Stimulated activated naive B cell treated with anti-CD40 and anti-IgM and Interleukin-4, amounts not matched to agents 10 μg/mL and 1 μg/mL and 100 μg/mL, for 72 hours (primary cell): ENCODE data around the gene DENND1A.

Experiments used
- ATAC-seq, 2 donors: fragments of 150-1000 bp; cut with Tn5 transposase; replicated peaks; 2 replicates each; pipeline ENCODE4 v1.10.0; 2021; ENCODE audit warnings: moderate library complexity in 1 of 2
- DNase-seq: peaks from one replicate; pipeline ENCODE4 v3.0.0; 2021
- H3K27ac Mint-ChIP-seq: one replicate; pipeline ENCODE4 v1.8.0; 2022; ENCODE audit warnings: mild to moderate bottlenecking, mixed read lengths
- H3K27me3 Mint-ChIP-seq, 2 donors: one replicate each; pipeline ENCODE4 v1.8.0; 2022; ENCODE audit warnings: mixed read lengths in 2 of 2
- H3K36me3 Mint-ChIP-seq, 2 donors: one replicate each; pipeline ENCODE4 v1.8.0; 2022; ENCODE audit warnings: mixed read lengths in 2 of 2, mild to moderate bottlenecking in 1 of 2
- H3K4me1 Mint-ChIP-seq, 2 donors: one replicate each; pipeline ENCODE4 v1.8.0; 2022; ENCODE audit warnings: mixed read lengths in 2 of 2, mild to moderate bottlenecking in 1 of 2
- H3K4me3 Mint-ChIP-seq, 2 donors: one replicate each; pipeline ENCODE4 v1.8.0; 2022; ENCODE audit warnings: mild to moderate bottlenecking in 2 of 2, mixed read lengths in 2 of 2, moderate library complexity in 1 of 2
- H3K9me3 Mint-ChIP-seq, 2 donors: one replicate each; pipeline ENCODE4 v1.8.0; 2022; ENCODE audit warnings: mixed read lengths in 2 of 2, mild to moderate bottlenecking in 1 of 2

The DENND1A gene

DNA sequence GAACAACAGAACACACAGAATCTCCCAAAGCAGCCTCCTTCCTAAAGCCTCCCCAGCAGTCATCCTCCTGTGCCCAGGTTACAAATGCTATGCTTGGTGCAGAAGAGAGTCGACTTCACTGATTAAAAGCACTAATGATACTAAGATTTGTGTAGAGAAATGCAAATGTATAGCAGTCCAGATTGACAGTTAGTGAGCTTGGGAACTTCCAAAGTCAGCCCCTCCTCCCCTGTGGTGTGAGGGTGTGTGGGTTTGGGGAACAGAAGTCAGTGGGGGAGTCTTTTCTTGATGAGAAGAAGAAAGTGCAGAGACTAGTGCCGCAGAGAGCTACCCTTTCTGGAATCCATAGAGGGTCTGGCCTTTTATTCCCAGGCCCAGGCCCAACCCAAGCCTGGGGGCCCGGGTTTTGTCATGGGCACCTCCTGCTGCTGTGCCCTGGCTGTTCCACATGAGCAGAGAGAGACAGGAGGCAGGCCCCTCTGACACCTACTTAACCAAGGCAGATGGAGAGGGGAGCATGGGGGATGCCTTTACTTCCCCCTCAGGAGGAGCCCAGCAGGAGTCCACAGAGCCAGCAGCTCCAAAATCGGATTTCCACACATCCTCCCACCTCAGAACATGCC is 173.3 kb downstream of the DENND1A start:
- Mint-ChIP-seq H3K4me1 (peaks cover 8 to 24% of the 10 kb centered on the region in 2 donors), H3K36me3 (peaks cover 11 to 17% of the 10 kb centered on the region in 2 donors), H3K27me3 (no peaks in the 10 kb centered on the region), H3K9me3 (no peaks in the 10 kb centered on the region), H3K4me3 (no peak overlapping the region), H3K27ac (no peak overlapping the region)
- no peak for DNase-seq
- ATAC-seq, result no peak

DNA sequence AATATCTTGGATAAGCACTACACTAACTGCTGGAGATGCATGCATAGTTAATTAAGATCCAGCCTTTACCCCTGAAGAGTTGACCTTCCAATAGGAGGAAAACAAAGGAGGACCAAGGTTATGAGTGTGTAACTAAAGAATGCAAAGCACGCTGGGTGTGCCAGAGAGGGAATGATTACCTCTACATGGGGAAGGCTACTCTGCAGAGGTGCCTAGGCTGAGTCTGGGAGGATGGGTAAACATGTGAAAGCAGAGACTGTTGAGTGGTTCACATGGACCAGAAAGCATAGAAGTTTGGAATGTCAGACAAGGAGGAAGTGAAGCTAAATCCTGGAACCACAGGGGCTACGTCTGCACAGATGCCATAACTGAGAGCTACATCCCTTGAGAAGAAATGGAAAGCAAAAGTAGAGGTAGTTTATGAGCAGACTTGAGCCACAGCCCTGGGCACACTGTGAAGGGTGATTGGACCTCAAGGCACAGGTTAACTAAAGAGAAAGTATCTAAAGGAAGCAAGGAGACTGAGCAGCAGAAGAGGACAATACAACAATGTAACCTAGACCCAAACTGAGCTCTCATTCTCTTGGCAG is 176.2 kb downstream of the DENND1A start:
- H3K36me3 Mint-ChIP-seq, result peaks cover 11 to 20% of the 10 kb centered on the region in 2 donors
- H3K9me3 Mint-ChIP-seq, result no peaks in the 10 kb centered on the region
- DNase-seq (no peak), ATAC-seq (no peak)
- H3K27ac Mint-ChIP-seq, result no peak overlapping the region
- no peaks in the 10 kb centered on the region for H3K27me3 Mint-ChIP-seq
- H3K4me1 Mint-ChIP-seq, result peaks cover 21 to 45% of the 10 kb centered on the region in 2 donors
- H3K4me3 Mint-ChIP-seq, result no peak overlapping the region

DNA sequence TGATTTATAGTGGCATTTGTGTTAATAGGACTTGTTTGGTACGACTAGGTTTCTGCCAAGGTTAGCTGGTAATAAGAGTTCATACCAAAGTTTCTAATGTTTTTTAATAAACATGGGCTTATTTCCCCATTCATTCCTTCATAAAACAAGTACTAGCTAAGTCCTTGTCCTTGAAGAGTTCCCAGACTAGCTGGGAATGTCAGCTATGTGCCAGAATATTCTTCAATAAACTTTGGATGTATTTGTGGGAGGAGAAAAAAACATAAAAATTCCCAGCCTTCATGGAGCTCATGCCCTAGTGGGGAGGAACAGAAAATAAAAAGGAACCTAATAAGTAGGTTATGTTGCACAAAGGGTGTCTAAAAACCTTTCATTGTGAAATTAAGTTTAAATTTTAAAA is 176.9 kb downstream of the DENND1A start:
- no peak for DNase-seq
- Mint-ChIP-seq H3K4me1 (peaks cover 21 to 45% of the 10 kb centered on the region in 2 donors), H3K4me3 (no peak overlapping the region), H3K9me3 (no peaks in the 10 kb centered on the region), H3K36me3 (peaks cover 11 to 17% of the 10 kb centered on the region in 2 donors), H3K27me3 (no peaks in the 10 kb centered on the region), H3K27ac (no peak overlapping the region)
- no peak for ATAC-seq

DNA sequence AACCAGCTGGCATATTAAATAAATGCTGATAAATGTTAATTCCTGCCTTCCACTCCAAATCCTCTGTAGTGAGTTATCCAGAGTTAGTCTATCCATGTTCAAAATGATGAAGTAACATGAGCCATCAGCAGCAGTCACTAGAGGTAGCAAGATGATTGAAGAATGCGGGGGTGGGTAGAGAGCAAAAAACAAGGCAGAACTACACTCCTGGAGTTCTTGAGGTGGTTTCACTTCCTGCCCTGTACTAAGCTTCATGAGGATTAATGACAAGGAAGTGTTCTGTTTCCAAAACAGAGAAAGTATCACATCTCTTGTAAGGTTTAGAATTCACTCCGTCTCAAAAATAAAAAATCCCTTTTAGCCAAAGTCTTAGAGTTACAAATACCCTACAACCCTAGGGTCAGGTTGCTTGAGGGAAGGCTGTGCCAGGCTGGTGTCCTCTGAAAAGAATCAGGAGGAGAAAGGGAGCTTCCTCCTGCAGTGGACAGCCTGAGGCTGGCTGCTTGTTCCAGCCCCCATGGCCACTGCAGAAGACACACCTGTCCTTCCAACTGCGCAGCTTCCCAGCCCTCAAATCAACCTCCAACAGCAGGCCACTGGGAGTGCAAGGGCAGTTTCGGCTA is 180.2 kb downstream of the DENND1A start:
- Mint-ChIP-seq H3K4me3 (peak overlapping the region in 1 of 2 donors; percentile 2), H3K9me3 (no peaks in the 10 kb centered on the region), H3K27me3 (no peaks in the 10 kb centered on the region), H3K27ac (peak overlapping the region; percentile 62), H3K36me3 (peaks cover 4 to 12% of the 10 kb centered on the region in 2 donors), H3K4me1 (peaks cover 21 to 37% of the 10 kb centered on the region in 2 donors)
- DNase-seq (peak; percentile 35), ATAC-seq (peak; percentile 97 to 98)

DNA sequence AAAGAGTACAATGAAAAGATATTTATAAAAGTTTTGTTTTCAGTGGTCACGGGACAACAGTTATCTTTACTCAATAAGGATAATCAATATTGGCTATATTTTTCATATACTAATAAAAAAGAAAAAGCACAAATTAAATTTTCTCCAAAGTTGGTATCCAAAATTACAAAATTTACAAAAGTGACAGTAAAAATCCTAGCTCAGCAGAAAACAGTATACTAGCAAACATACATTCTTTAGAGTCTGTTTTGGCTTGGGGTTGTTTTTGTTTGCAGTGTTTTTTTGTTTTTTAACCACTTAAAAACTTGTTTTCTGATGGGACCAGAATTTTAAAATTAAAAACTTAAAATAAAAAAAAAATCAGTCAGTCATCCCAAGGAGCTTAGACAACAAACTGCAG is 183.2 kb downstream of the DENND1A start:
- ATAC-seq, result no peak
- peaks cover 0 to 5% of the 10 kb centered on the region in 2 donors for H3K36me3 Mint-ChIP-seq

DNA sequence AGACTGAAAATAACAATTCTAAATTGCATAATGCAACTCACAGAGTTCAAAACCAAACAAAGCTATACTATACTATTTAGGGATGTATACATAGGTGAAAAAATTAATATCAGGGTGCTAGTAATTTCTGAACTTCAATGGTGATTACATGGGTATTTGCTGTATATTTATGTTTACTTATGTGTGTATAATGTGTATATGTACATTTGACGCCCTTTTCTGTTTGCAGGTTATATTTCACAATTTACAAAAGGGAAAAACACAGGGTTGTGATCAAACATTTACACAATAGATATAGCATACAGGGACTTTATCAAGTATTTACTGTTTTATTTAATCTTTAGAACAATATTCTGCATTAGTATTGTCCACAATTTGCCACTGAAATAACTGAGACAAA is 184.0 kb downstream of the DENND1A start:
- no peak overlapping the region for H3K27ac Mint-ChIP-seq
- DNase-seq (no peak), ATAC-seq (no peak)
- H3K4me1 Mint-ChIP-seq, result peaks cover 14 to 31% of the 10 kb centered on the region in 2 donors
- H3K4me3 Mint-ChIP-seq, result no peak overlapping the region
- no peaks in the 10 kb centered on the region for H3K9me3 Mint-ChIP-seq
- no peaks in the 10 kb centered on the region for H3K27me3 Mint-ChIP-seq
- H3K36me3 Mint-ChIP-seq, result no peaks in the 10 kb centered on the region

More for the DNA sequence above, 183.2 kb downstream of the DENND1A start:
- DNase-seq, result no peak
- Mint-ChIP-seq H3K4me3 (no peak overlapping the region), H3K27ac (no peak overlapping the region), H3K4me1 (peaks cover 16 to 26% of the 10 kb centered on the region in 2 donors), H3K9me3 (no peaks in the 10 kb centered on the region), H3K27me3 (no peaks in the 10 kb centered on the region)

DNA sequence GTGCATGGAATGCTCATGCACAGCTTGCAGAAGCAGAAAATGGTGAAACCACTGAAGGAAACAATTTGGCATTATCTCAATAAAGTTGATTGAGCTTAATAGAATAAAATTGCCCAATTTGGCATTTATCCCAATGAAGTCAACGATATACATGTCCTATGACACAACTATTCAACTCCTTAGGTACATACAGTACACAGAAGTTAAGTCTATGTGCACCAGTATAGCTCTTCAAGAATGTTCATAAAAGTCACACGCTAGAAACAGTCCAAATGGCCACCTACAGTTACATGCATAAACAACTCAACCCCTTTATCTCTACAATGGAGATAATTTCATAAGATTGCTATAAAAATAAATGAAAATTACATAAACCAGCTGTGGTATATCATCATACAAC is 184.5 kb downstream of the DENND1A start:
- ATAC-seq (no peak), DNase-seq (no peak)
- Mint-ChIP-seq H3K36me3 (no peaks in the 10 kb centered on the region), H3K9me3 (no peaks in the 10 kb centered on the region), H3K4me1 (peaks cover 14 to 32% of the 10 kb centered on the region in 2 donors), H3K27me3 (no peaks in the 10 kb centered on the region), H3K27ac (no peak overlapping the region), H3K4me3 (no peak overlapping the region)

DNA sequence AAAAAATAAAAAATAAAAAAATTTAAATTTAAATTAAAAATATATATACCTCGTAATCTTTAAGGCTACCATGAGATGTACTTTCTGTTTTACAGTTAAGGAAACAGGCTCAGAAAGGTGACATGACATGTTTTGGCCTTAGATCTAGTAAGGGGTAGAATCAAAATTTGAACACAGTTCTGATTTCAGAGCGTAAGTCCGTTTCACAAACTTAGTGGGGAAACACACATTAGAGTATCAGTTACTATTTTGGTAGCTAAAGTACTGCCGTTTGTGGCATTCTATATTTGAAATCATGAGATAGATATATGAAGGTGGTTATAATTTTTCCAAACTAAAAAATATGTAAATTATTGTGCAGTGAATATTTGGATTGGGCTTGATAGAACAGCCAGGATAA is 186.2 kb downstream of the DENND1A start:
- Mint-ChIP-seq H3K36me3 (no peaks in the 10 kb centered on the region), H3K4me1 (peaks cover 4 to 18% of the 10 kb centered on the region in 2 donors), H3K4me3 (no peak overlapping the region), H3K9me3 (no peaks in the 10 kb centered on the region), H3K27ac (no peak overlapping the region), H3K27me3 (no peaks in the 10 kb centered on the region)
- DNase-seq (no peak), ATAC-seq (no peak)

DNA sequence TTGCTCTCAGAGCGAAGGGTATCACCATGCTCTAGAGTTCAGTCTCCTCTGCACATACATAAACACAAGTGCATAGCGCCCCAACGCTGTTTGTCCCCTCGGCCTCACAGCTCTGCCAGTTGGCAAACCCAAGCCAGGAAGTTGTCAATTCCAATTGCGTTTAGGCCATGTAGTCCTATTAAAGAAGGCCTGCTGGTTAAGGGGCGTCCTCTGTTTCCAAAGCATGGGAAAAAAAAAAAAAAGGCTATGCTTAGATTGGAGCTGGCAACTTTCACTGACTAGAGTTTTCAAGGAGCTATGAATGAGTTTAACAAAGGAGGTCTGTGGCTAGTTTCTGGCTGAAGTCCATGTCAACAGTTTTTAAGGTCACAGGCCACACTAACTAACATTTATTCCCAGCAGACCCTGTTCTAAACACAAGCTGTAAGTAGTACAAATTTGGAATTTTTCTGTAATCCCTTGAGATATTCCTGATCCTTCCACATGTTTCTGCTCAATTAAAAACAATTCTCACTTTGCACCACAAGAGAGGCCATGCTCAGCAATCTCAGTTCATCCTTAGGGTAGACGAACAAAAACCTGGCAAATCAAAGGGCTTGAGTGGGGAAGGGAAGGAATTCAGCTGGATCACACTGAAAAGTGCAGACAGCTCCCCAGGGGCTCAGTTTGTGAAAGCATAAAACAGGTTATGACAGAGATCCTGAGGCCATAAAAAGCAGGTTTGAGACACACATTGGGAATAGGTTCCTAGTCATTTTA is 187.7 kb downstream of the DENND1A start:
- H3K27me3 Mint-ChIP-seq, result no peaks in the 10 kb centered on the region
- DNase-seq (no peak), ATAC-seq (no peak)
- no peak overlapping the region for H3K4me3 Mint-ChIP-seq
- no peaks in the 10 kb centered on the region for H3K36me3 Mint-ChIP-seq
- H3K27ac Mint-ChIP-seq, result no peak overlapping the region
- no peaks in the 10 kb centered on the region for H3K9me3 Mint-ChIP-seq
- peaks cover 4 to 18% of the 10 kb centered on the region in 2 donors for H3K4me1 Mint-ChIP-seq

DNA sequence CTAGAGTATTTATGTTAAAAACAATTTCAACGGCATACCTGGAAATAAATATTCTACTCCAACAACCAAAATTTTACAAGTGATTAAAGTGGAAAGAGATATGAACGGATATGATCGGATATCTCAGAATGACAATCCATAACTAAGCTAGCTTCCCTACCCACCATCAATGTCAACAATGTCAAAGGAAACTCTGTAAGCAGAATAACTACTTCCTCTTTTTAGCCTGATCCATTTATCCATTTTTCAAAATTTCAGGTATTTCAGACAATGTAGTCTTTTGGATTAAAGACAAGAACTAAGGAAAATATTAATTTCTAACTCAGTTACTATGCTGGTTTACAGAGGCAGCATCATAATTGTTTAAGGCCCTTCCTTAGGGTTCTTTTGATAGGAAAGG is 188.7 kb downstream of the DENND1A start:
- DNase-seq (no peak), ATAC-seq (no peak)
- H3K27me3 Mint-ChIP-seq, result no peaks in the 10 kb centered on the region
- H3K4me3 Mint-ChIP-seq, result no peak overlapping the region
- H3K27ac Mint-ChIP-seq, result no peak overlapping the region
- peaks cover 4 to 18% of the 10 kb centered on the region in 2 donors for H3K4me1 Mint-ChIP-seq
- no peaks in the 10 kb centered on the region for H3K9me3 Mint-ChIP-seq
- H3K36me3 Mint-ChIP-seq, result no peaks in the 10 kb centered on the region

DNA sequence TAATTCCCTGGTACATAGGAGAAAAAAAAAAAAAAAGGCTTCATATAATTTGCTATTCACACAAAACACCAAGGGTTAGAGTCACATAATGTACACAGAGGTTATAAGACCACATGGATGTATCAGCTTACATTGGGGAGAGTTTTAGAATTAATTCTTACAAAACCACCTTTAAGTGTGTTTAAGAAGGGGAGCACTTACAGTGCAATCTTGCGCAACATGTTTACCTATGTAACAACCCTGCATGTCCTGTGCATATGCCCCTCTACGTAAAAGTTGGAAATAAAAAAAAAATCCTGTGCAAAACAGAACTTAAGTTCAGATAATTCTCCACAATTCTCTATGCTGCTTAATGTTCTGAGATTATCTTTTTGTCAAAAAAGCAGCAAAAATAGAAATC is 190.0 kb downstream of the DENND1A start:
- Mint-ChIP-seq H3K9me3 (no peaks in the 10 kb centered on the region), H3K4me3 (no peak overlapping the region), H3K36me3 (no peaks in the 10 kb centered on the region), H3K27ac (no peak overlapping the region), H3K4me1 (peaks cover 7 to 18% of the 10 kb centered on the region in 2 donors), H3K27me3 (no peaks in the 10 kb centered on the region)
- ATAC-seq (no peak), DNase-seq (no peak)

DNA sequence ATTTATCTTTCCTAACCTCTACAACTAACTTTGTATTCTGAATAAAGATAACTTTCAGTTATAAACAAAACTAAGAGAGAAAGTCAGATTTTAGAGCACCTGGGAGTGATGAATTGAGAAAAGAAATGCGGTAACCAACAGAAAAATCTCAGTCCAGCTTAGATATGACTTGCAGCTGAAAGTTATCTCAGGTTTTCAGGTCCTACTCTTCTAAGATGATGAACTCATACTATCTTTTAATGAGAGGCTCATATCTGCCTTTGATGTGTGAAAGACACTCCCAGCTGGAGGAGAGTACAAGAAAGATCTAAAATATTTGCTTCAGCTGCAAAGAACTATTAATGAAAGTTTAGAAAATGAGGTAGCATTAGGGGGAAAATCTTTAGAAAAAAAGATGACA is 190.5 kb downstream of the DENND1A start:
- no peak overlapping the region for H3K27ac Mint-ChIP-seq
- DNase-seq (no peak), ATAC-seq (no peak)
- no peaks in the 10 kb centered on the region for H3K9me3 Mint-ChIP-seq
- H3K36me3 Mint-ChIP-seq, result no peaks in the 10 kb centered on the region
- no peaks in the 10 kb centered on the region for H3K27me3 Mint-ChIP-seq
- no peak overlapping the region for H3K4me3 Mint-ChIP-seq
- H3K4me1 Mint-ChIP-seq, result peaks cover 8 to 20% of the 10 kb centered on the region in 2 donors

DNA sequence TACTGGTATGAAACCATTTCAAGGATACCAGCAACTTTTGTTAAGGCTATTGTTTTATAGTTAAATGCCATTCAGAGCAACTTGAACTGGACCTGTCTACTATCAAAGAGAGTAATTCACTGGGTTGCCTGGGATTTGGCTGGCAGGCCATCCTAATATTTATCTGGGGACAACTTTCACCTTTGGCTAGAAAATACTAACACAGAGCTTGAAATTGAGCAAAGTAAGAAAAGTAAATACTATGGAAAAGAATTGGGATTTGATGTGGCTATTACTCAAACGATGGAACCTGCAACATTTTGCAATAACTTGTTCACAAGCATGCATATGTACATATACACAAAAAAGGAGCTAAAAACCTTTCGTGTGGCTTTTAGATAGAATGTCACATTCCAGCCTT is 191.3 kb downstream of the DENND1A start:
- no peak overlapping the region for H3K27ac Mint-ChIP-seq

DNA sequence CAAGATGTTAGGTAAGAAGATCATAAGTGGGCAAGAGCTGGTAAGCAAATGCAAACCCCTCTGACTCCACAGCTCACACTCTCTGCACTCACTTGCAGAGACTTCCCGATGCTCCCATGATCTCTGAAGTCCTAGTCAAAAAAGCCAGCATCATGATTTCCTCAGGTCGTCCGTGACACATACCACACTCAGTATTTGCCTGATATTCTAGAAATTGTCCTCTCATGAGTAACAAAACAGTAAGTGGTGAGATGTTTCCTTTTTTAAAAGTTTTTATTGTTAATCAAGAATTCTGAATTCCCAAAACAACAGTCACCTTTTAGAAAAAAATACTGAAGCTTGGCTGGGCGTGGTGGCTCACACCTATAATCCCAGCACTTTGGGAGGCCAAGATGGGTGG is 194.6 kb downstream of the DENND1A start:
- Mint-ChIP-seq H3K36me3 (peaks cover 7 to 9% of the 10 kb centered on the region in 2 donors), H3K4me3 (no peak overlapping the region), H3K4me1 (peaks cover 7 to 11% of the 10 kb centered on the region in 2 donors), H3K9me3 (peaks cover 0 to 4% of the 10 kb centered on the region in 2 donors), H3K27ac (no peak overlapping the region), H3K27me3 (no peaks in the 10 kb centered on the region)
- no peak for DNase-seq
- no peak for ATAC-seq

More for the DNA sequence above, 191.3 kb downstream of the DENND1A start:
- Mint-ChIP-seq H3K9me3 (no peaks in the 10 kb centered on the region), H3K27me3 (no peaks in the 10 kb centered on the region), H3K36me3 (peaks cover 0 to under 1% of the 10 kb centered on the region in 2 donors), H3K4me1 (peaks cover 11 to 27% of the 10 kb centered on the region in 2 donors), H3K4me3 (no peak overlapping the region)
- no peak for DNase-seq
- ATAC-seq, result no peak
